Heart right ventricle (tissue), 16 donors: ENCODE data around the gene NUDT8. TPM values are rescaled to one million over a fixed set of nuclear protein-coding genes. Genes with fewer than 3 reads are reported as not detected.

Experiments used
- ATAC-seq, 8 donors: fragments of 200-7000 bp; cut with Tn5 transposase; one replicate each; pipeline ENCODE4 v1.9.1; 2020; ENCODE audit warnings: mild to moderate bottlenecking in 8 of 8, moderate library complexity in 8 of 8, moderate number of reproducible peaks in 1 of 8
- DNase-seq, 2 donors: peaks; one replicate each; pipeline ENCODE4 v3.0.0-alpha.2; 2020
- H3K27ac ChIP-seq, 10 donors: fragments of 200-600 bp; sonication (generic) in 2 of 10; one replicate each; pipeline versions ENCODE4 v1.5.0 to v1.8.0; 2020 to 2022; ENCODE audit warnings: mild to moderate bottlenecking in 3 of 10
- H3K27me3 ChIP-seq, 7 donors: fragments of 200-600 bp; one replicate each; pipeline ENCODE4 v1.8.0; 2021 to 2022; ENCODE audit warnings: mild to moderate bottlenecking in 2 of 7
- H3K36me3 ChIP-seq, 9 donors: fragments of 200-600 bp; sonication (generic) in 1 of 9; one replicate each; pipeline versions ENCODE4 v1.5.0 to v1.8.0; 2020 to 2022; ENCODE audit warnings: mild to moderate bottlenecking in 2 of 9
- H3K4me1 ChIP-seq, 9 donors: fragments of 200-600 bp; sonication (generic) in 1 of 9; one replicate each; pipeline versions ENCODE4 v1.5.0 to v1.8.0; 2020 to 2022; ENCODE audit warnings: mild to moderate bottlenecking in 4 of 9
- H3K4me3 ChIP-seq, 10 donors: fragments of 200-600 bp; sonication (generic) in 2 of 10; one replicate each; pipeline versions ENCODE4 v1.5.0 to v1.8.0; 2020 to 2022; ENCODE audit warnings: mild to moderate bottlenecking in 7 of 10, moderate library complexity in 2 of 10
- H3K9me3 ChIP-seq, 11 donors: fragments of 200-600 bp in 10 of 11; sonication (generic) in 2 of 11; one replicate each; pipeline versions ENCODE4 v1.5.0 to v1.8.0; 2013 to 2022; ENCODE audit warnings: mild to moderate bottlenecking in 2 of 11, control low read depth in 1 of 11, moderate library complexity in 1 of 11
- CTCF ChIP-seq, 9 donors: fragments of 200-600 bp; sonication (generic) in 2 of 9; IDR thresholded peaks; one replicate each; pipeline versions ENCODE4 v1.5.0 to v1.8.0; 2021 to 2022; ENCODE audit warnings: antibody characterized with exemption in 9 of 9, mild to moderate bottlenecking in 5 of 9, moderate library complexity in 1 of 9
- WGBS, 2 donors: extraction: QIAGEN DNeasy Blood & Tissue Kit; methylation state at CpG; one replicate each; pipeline ENCODE4 v1.1.7; 2013; ENCODE audit warnings: inconsistent platforms in 1 of 2; 5-methylcytosine and 5-hydroxymethylcytosine counted together
- intact Hi-C, 10 donors: fragments of 100-400 bp; cut with DNase I; formaldehyde crosslinking; loops; one replicate each; pipeline versions ENCODE4 v1.11.1 to v1.14.2; 2022
- polyA plus RNA-seq, 2 donors: library from polyadenylated mRNA; stranded (reverse); fragments of 200-250 nt; gene quantifications; one replicate each; pipeline ENCODE4 v1.2.3, GENCODE V29; 2013
- total RNA-seq, 10 donors: library from RNA; stranded (reverse); fragmentation: NEBNext Ultra II Directional in 3 of 10; extraction: Animal tissue kit (Norgen Biotek cat#: 25700) in 3 of 10; gene quantifications; one replicate each; pipeline versions ENCODE4 v1.2.1 to v1.2.4, GENCODE V29; 2021 to 2023
- donor health status: Arrhythmogenic right ventricular cardiomyopathy.
- donor health status: ischemic (EF 13 %, LVEDD 7.1; RV severe dilation, severe dysfunction).
- donor health status: healthy with polysubstance abuse.
- donor health status: DM: no; HTN: yes; CAD: no.
- donor health status: DM: no; HTN: no; CAD: no.
- donor health status: ischemic (EF 25% LVEDD 6.9; RV normal size, moderate dysfunction).
- donor health status: ischemic (EF 25% LVEDD 5.7; RV mildly dilated, moderate dysfunction).
- donor health status: healthy.
- donor health status: DM: yes; HTN: yes; CAD: no.
- donor health status: Ischemic cardiomyopathy.
- donor health status: ischemic (EF 35%, LVEDD 5.7; RV mildly dilated, moderate dysfunction).
- donor health status: nonischemic (EF 11% LVEDD 7.7; RV severe dilation, severe dysfunction).
- donor health status: DM: yes; HTN: yes; CAD: no.
- donor health status: PGD.
- donor health status: ischemic (EF 29% LVEDD 5.4; RV normal size, mild dysfunction).
- donor health status: nonischemic (EF 23%, LVEDD 6.1; RV moderate dilation, normal function).

The NUDT8 gene
- total and polyA plus RNA-seq, 12 donors: 40.5 to 107 (median 51.7) TPM

- ATAC-seq: no peak
- no peak for DNase-seq
- Histone ChIP-seq H3K4me3 (no peak overlapping the region), H3K9me3 (no peaks in the 10 kb centered on the region), H3K27me3 (peaks cover 0 to 6% (median 0%) of the 10 kb centered on the region in 7 donors), H3K27ac (no peak overlapping the region), H3K4me1 (no peaks in the 10 kb centered on the region), H3K36me3 (no peaks in the 10 kb centered on the region)
- intact Hi-C loops: no loop called here
- WGBS, 2 donors: 63% methylated on average over 5 of the region's 5 CpGs
- TF ChIP-seq CTCF (IDR thresholded peaks at IDR 0.05): no peak
Observed at GRCh38 chr11:67668192-67668551, 38.4 kb upstream of the NUDT8 start.

GRCh38 chr11:67667490-67668191, 37.9 kb upstream of the NUDT8 start:
- no peaks in the 10 kb centered on the region for H3K36me3 ChIP-seq
- no peak for DNase-seq
- WGBS, 2 donors: 84 to 85% methylated on average over 26 of the region's 26 CpGs
- H3K27me3 ChIP-seq: peaks cover 0 to 6% (median 0%) of the 10 kb centered on the region in 7 donors
- H3K4me1 ChIP-seq: no peaks in the 10 kb centered on the region
- ATAC-seq: peak in 1 of 8 donors; percentile 39
- no peaks in the 10 kb centered on the region for H3K9me3 ChIP-seq
- H3K27ac ChIP-seq: no peak overlapping the region
- no peak for TF ChIP-seq CTCF (IDR thresholded peaks at IDR 0.05)
- intact Hi-C loops: no loop called here
- no peak overlapping the region for H3K4me3 ChIP-seq

GRCh38 chr11:67666676-67667489, 37.1 kb upstream of the NUDT8 start:
- no peak overlapping the region for H3K4me3 ChIP-seq
- H3K4me1 ChIP-seq: no peaks in the 10 kb centered on the region
- WGBS, 2 donors: 71 to 76% methylated on average over 20 of the region's 20 CpGs
- H3K9me3 ChIP-seq: no peaks in the 10 kb centered on the region
- ATAC-seq (peak in 1 of 8 donors; percentile 11), DNase-seq (no peak)
- intact Hi-C loops: no loop called here
- no peak overlapping the region for H3K27ac ChIP-seq
- TF ChIP-seq CTCF (IDR thresholded peaks at IDR 0.05): no peak
- peaks cover 0 to 6% (median 0%) of the 10 kb centered on the region in 7 donors for H3K27me3 ChIP-seq
- no peaks in the 10 kb centered on the region for H3K36me3 ChIP-seq

- H3K27ac ChIP-seq: no peak overlapping the region
- intact Hi-C loops: no loop called here
- DNase-seq (no peak), ATAC-seq (no peak)
- peaks cover 0 to 4% (median 0%) of the 10 kb centered on the region in 7 donors for H3K27me3 ChIP-seq
- no peaks in the 10 kb centered on the region for H3K4me1 ChIP-seq
- H3K9me3 ChIP-seq: no peaks in the 10 kb centered on the region
- no peak for TF ChIP-seq CTCF (IDR thresholded peaks at IDR 0.05)
- H3K36me3 ChIP-seq: no peaks in the 10 kb centered on the region
- no peak overlapping the region for H3K4me3 ChIP-seq
- WGBS, 2 donors: 86 to 91% methylated on average over 11 of the region's 11 CpGs
Observed at GRCh38 chr11:67666303-67666645, 36.5 kb upstream of the NUDT8 start.
